Measurements from ENCODE around the gene NLN. TPM values are rescaled to one million over a fixed set of nuclear protein-coding genes. Genes with fewer than 3 reads are reported as not detected.

The NLN gene
- total and polyA plus RNA-seq, 9 of the 15 experiments (the other 6 are each of a cell fraction or from before 2014, with no cell fraction given) = 6.9 to 45.2 (median 28.8) TPM

- TF ChIP-seq ZHX1 (conservative IDR thresholded peaks at IDR 0.05; ENCODE audit: low read length) = no peak
- no peak for TF ChIP-seq BACH1 (tag; IDR thresholded peaks at IDR 0.05)
These were observed 44.2 kb downstream of the NLN start (continued) for GRCh38 chr5:65766175-65766574.

GRCh38 chr5:65766781-65767180 lies 44.8 kb downstream of the NLN start:
- Histone ChIP-seq H2AFZ (ENCODE audit: low read depth, low read length) (no peak overlapping the region), H3K79me2 (ENCODE audit: control insufficient read depth, insufficient read depth, low read length) (no peaks in the 10 kb centered on the region), H3K9ac (ENCODE audit: insufficient read depth in 1 of 2, low read depth in 2 of 2, low read length in 2 of 2) (no peak overlapping the region), H3K4me2 (ENCODE audit: insufficient read depth, low read length) (no peak overlapping the region), H3K9me1 (ENCODE audit: control insufficient read depth, insufficient read depth, low read length) (no peaks in the 10 kb centered on the region), H4K20me1 (replicated peaks; ENCODE audit: control insufficient read depth, insufficient read depth, low read length) (no peaks in the 10 kb centered on the region), H3K9me3 (replicated peaks; ENCODE audit: control insufficient read depth, insufficient read depth, low read depth, low read length) (no peaks in the 10 kb centered on the region; the same call in 1 of the 2 replicates), H3K27ac (ENCODE audit: extremely low read depth, low read depth, low read length) (no peak overlapping the region), H3K4me1 (replicated peaks in 1 of 2; ENCODE audit: control insufficient read depth in 2 of 2, insufficient read depth in 2 of 2, low read length in 2 of 2) (no peaks in the 10 kb centered on the region), H3K4me3 (no peak overlapping the region), H3K27me3 (ENCODE audit: control insufficient read depth in 2 of 2, insufficient read depth in 2 of 2, low read length in 2 of 2) (no peaks in the 10 kb centered on the region), H3K36me3 (ENCODE audit: control insufficient read depth, insufficient read depth, low read length) (peaks cover 21% of the 10 kb centered on the region; the same call in 2 of the 3 replicates)
- BruUV-seq (replicated peaks) = no TSS peak
- DNase-seq (ENCODE audit: extremely low read depth in 1 of 4, low spot score in 3 of 4) (no peak), ATAC-seq (no peak), FAIRE-seq (no peak)
- intact Hi-C loops (cut with micrococcal nuclease) (no loop called here), in situ Hi-C loops (cut with MboI) (no loop called here)
- ChIA-PET POLR2A (no interaction called here), CTCF (ENCODE audit: low intra/inter-chr PET ratio) (no interaction called here)
- WGBS (ENCODE audit: insufficient coverage, low coverage, missing lambda C conversion rate) = 100% methylated on average over 2 of the region's 2 CpGs
- TF ChIP-seq ZNF695 (CRISPR knock-in tag; IDR thresholded peaks at IDR 0.05) = no peak
- no peak for TF ChIP-seq CUX1 (CRISPR knock-in tag; IDR thresholded peaks at IDR 0.05)
- no peak for TF ChIP-seq ZNF764 (CRISPR knock-in tag; IDR thresholded peaks at IDR 0.05; ENCODE audit: low read depth)
- TF ChIP-seq LCOR (CRISPR knock-in tag; IDR thresholded peaks at IDR 0.05) = no peak
- no peak for TF ChIP-seq ZKSCAN8 (CRISPR knock-in tag; IDR thresholded peaks at IDR 0.05)
- TF ChIP-seq SRF (CRISPR knock-in tag; IDR thresholded peaks at IDR 0.05) = no peak
- no peak for TF ChIP-seq MTA3 (IDR thresholded peaks at IDR 0.05; ENCODE audit: borderline replicate concordance)
- no peak for TF ChIP-seq FOXJ3 (CRISPR knock-in tag; IDR thresholded peaks at IDR 0.05)
- no peak for TF ChIP-seq BACH1 (tag; IDR thresholded peaks at IDR 0.05)
- TF ChIP-seq ZNF830 (CRISPR knock-in tag; IDR thresholded peaks at IDR 0.05) = no peak
- TF ChIP-seq ZNF696 (CRISPR knock-in tag; conservative IDR thresholded peaks at IDR 0.05) = no peak
- TF ChIP-seq ZBTB34 (CRISPR knock-in tag; IDR thresholded peaks at IDR 0.05) = no peak
